NCI-H2196 treated with DMSO at 0.1 percent for 48 hours (cell line): ENCODE results near the gene ELAPOR1.
"Not testable (repeated sequence)": the region's sequence is repeated elsewhere in the genome, so short reads cannot be mapped to it uniquely, and the experiment has no call there.

Experiments used
- DNase-seq: peaks from one replicate; lab custom pipeline; 2025; ENCODE audit not compliant: unreplicated experiment; lab: John Stamatoyannopoulos, UW

ELAPOR1 gene

DNA sequence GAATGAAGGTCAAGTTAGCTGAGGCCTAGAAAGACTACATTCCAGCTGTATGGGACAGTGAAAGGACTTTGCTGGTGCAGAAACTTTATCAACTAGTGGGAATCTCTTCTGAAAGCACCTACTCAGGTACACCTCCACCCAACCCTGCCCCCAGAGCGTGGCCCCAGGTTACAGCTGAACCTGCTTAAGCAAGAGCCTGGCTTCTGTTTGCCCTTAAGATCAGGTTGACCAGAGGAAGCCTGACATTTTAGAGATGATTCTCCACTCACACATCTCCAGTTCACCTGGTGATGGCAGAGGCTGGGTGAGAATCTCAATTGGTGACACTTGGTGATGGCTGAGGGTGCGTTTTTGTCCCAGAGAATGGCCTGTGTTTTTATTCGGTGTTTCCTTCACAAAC is 24.0 kb downstream of the ELAPOR1 start:
- no peak for DNase-seq

DNA sequence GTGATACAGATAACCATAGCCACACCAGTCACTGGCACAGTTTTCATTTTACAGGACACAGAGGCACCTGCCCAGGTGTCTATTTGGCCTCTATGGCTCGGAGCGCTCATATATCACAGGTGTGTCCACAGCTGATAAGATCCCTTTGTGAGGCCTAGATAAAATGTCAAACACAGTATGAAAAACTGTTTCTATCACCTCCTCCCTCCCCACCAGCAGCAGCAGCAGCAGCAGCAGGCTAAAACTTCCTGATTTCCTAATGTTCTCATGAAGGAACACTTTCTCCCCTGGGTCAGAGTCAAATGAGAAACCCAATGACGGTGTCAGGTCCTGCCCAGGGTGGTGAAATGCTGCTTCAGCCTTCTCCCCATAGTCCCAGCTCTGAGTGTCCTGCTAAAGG is 24.4 kb downstream of the ELAPOR1 start:
- DNase-seq = no peak

- no peak for DNase-seq
These were observed 26.5 kb downstream of the ELAPOR1 start for GRCh38 chr1:109140392-109140791.

DNA sequence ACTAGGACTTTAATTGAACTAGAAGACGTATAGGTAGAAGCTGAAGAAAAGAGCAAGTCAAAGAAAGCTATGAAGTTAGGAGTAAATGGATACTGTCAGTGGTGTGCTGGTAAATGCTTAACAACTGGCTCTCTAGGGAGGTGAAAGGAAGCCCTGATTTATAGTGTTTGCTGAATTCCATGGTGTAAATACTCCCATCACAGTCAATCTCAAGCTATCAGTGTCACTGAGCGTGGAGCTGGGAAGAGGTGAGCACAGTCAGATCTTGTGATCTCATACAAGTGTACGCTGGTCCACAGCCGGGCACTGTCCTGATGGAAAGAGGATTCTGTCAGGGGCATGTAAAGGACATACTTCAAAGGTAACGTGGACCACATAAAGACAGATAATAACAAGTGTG is 28.3 kb downstream of the ELAPOR1 start:
- no peak for DNase-seq

DNA sequence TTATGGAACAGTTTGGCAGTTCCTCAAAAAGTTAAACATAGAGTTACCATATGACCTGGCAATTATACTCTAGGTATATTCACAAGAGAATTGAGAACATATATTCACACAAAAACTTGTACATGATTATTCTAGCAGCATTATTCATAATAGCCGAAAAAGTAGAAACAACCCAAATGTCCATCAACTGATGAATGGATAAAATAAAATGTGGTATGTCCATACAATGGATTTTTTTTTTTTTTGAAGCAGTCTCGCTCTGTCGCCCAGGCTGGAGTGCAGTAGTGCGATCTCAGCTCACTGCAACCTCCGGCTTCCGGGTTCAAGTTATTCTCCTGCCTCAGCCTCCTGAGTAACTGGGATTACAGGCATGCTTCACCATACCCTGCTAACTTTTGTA is 28.8 kb downstream of the ELAPOR1 start:
- not testable (repeated sequence) for DNase-seq

DNA sequence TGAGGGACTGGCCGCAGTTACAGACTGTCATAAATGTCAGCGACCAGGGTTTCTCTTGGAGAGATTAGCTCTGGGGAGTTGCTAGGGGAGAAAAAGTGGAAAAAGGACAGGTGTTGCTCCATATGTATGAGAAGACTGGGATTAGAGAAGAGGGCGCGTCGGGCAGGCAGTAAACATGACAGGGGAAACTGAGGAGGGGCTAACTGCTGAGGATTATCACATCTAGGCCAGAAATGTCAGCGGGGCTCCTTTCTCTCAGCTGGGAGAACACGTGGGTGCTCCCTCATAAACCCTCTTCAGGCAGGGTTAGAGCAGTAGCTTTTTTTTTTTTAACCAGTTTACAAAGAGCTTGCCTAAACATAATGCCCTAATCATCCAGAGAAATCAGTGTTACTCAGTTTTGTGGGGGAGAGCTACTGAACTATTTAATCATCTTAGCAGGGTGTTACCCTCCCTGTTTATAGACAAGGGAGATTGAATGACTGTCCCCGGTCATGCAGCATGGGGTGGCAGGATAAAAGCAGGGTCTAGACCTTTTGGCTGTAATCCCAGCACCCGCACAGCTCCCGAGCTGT is 35.2 kb downstream of the ELAPOR1 start:
- no peak for DNase-seq

DNA sequence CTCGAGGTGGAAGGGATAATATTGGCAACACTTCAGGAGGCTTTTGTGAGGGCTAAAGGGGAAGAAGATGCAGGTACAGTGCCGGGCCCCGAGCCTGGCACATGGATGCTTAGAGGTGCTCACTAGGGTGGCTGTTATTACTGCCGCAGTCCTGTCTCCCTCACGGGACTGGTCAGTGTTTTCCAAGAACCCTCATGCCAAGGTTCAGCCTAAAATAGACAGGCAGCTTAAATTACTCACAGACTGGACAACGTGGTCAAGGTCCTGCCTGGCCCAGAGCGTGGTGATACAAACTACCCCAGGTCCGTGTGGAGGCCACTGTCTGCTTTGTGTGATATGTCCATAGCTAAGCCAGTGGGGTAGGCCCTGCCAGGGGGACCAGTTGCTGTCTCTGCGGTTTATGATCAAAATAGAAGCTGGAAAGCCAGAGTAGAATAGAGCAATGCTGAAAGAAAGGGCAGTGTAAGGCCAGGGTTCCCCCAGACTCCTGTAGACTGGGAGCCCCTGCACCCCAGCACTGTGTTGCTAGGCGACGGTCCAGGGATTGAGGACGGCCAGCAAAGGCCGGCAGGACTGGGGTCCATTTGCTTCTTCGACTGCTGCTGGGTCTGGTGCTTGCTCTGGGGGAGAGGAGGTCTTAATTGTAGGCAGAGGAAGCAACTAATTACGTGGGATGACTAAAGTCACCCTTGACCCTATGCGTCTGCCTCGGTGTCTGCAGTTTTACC is 36.1 kb downstream of the ELAPOR1 start:
- no peak for DNase-seq

DNA sequence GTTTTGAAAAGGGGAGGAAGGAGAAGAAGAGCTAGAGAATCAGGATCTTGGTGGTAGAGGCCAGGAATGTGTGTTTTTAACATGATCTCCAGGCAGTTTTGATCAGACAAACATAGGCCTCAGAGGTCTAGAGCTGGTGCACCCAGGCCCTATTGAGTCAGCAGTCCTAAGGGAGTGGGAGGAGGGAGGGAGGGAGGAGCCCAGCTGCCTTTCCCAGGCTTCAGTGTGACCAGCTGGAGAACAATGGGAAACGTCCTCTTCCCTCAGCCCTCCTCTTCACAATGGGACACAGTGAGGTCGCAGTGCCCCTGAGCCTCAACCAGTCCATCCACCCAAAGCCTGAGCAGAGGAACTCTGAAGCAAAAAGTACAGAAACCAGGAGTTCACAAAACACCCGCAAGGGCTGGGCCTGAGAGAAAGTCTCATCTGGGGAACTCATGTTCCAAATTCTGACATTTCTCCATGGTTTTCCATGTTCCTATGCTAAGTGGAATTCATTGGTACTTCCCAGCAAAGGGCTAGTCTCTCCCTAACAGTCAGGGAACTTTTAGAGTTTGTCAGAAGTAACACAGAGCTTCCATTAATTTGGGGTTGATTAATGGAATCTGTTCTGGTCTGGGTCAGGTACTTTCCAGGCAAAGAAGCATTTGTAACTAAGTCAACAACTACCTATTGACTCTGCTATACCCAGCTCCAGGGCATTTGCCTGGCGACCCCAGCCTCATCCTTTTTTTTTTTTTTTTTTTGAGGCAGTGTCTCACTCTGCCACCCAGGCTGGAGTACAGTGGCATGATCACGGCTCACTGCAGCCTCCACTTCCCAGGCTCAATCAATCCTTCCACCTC is 37.5 kb downstream of the ELAPOR1 start:
- DNase-seq = no peak

DNA sequence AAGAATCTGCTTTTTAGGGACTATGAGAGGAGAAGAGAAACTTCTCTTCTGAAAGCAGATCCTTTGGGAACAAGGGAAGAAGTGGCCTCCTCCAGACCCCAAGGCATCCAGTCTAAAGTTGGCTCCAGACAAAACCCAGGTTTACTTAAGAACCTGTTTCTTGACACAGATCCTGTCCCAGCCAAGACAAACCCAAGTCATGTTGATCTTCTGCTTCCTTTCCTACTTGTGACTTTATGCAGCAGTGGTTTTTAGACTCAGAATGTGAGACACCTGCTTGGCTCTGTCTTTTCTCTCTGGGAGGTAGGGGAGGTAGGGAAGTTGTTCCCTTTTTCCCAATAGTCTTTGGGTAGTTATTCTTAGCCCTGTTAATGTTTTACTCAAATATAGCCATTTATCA is 38.3 kb downstream of the ELAPOR1 start:
- DNase-seq = no peak

GRCh38 chr1:109156916-109157385 is 43.0 kb downstream of the ELAPOR1 start:
- DNase-seq = no peak

- DNase-seq = no peak
These were observed 44.5 kb downstream of the ELAPOR1 start for GRCh38 chr1:109158433-109158832.

DNA sequence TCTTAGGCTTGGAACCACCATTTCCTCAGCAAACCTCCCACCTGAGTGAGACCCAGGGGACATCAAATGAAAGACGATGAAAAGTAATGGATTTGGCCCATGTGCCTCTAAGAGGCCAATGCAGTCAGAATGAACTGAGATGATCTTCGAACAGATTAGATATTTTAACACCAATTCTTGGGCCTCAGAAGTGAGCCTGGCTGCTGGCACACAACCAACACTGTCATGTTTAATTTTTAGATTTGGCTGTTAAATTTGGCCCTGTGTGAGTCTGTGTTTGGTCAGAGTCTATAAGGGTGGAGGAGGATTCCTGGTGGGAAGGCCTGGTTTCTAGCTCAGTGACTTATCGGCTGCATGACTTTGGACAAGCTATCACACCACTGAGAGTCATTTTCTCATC is 45.4 kb downstream of the ELAPOR1 start:
- DNase-seq = no peak

- no peak for DNase-seq
These were observed 46.3 kb downstream of the ELAPOR1 start for GRCh38 chr1:109160071-109160840.

DNA sequence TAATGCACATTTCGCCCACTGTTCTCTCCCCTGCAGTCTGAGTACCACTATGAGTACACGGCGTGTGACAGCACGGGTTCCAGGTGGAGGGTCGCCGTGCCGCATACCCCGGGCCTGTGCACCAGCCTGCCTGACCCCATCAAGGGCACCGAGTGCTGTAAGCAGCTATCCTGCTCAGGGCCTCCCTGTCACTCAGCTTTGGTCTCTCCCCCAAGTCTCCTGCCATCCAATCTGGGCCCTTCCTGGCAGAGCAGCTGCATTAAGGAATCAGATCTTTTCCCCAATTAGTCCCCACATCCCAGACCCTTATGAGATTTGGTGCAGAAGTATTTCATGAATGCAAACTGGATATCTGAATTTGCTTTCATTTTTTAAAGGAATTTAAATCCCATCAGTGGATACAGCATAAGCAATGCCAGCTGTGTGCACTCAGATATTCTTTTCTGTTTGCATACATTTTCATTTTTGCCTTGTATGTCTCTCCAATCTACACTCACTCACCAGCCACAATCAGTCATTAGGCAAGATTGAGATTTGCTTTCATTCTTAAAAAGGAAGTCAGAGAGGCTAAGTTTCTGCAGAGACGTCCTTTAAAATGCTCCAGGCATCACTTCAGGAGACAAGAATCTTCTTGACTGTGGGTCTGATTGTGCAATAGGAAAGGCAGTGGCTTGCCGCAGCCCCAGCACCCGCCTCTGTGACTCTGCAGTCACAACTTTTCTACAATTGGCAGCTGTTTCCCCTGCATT is 48.1 kb downstream of the ELAPOR1 start:
- DNase-seq = no peak

- no peak for DNase-seq
These were observed 48.7 kb downstream of the ELAPOR1 start for GRCh38 chr1:109162626-109163025.

GRCh38 chr1:109163551-109163950 is 49.6 kb downstream of the ELAPOR1 start:
- DNase-seq = no peak
